Gastrocnemius medialis (tissue), 4 donors: ENCODE measurements around the gene ZNF345.

Source experiments
- CTCF ChIP-seq, 5 experiments: fragments of 450-650 bp in 3 of 5; fragments of 200-600 bp in 2 of 5; sonication (generic) in 2 of 5; IDR thresholded peaks in 4 of 5; conservative IDR thresholded peaks in 1 of 5; 1 replicate in 4 of 5; 2 replicates in 1 of 5; pipeline ENCODE4 v1.5.1; 2016 to 2019; ENCODE audit warnings: antibody characterized with exemption in 5 of 5, mild to moderate bottlenecking in 3 of 5, moderate library complexity in 3 of 5
- POLR2A ChIP-seq, 2 donors: fragments of 450-650 bp; IDR thresholded peaks; one replicate each; pipeline ENCODE4 v1.6.1; 2017; ENCODE audit warnings: antibody characterized with exemption in 2 of 2, mild to moderate bottlenecking in 2 of 2, moderate library complexity in 2 of 2

GRCh38 chr19:36898422-36898821, 47.7 kb downstream of the ZNF345 start:
- TF ChIP-seq CTCF (IDR thresholded peaks at IDR 0.05 in 4 of 5, conservative IDR thresholded peaks at IDR 0.05 in 1 of 5) (no peak), POLR2A (IDR thresholded peaks at IDR 0.05) (no peak)
